ENCODE data around the gene HBS1L.
A peak's percentile ranks its signal among the peaks of the same experiment; 100 is the strongest.

The HBS1L gene

DNA sequence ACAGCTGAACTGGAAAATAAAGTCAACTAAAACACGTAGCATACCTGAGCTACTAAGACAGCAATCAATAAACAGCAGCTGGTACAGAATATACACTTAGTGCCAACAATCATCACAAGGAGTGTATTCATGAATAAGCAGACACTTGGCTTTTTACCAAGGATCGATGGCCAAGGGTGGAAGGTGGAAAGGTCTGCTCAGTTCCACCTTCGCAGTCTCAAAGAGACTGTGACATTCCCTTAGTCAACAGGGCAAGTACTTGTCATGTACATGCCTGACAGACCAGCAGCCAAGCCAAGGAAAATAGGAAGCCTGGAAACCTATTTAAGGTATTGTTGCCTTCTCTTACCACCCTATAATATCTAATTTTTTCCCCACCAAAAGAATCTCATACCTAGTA lies 21.4 kb downstream of the HBS1L start:
- DNase-seq: no peak

- peak; percentile 19 for DNase-seq
Measured at GRCh38 chr6:135030532-135031178, 24.0 kb downstream of the HBS1L start.

DNA sequence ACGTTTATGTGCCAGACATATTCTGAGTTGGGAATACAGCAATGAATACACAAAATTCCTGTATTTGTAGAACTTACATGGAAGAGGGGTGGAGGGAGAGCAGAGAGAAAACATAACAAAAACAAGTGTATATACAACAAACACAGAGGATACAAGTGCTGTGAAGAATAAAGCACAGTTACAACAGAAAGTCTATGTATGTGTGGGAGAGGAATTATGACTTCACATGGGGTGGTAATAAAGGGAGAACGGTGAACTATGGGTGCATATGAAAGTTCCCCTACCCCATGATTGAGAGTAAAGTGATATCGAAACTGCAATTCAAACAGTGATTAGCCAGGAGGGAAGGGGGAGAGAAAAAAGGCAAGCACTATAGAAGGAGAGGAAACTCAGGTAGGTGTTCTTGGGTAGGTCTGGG lies 24.6 kb downstream of the HBS1L start:
- DNase-seq: no peak

DNA sequence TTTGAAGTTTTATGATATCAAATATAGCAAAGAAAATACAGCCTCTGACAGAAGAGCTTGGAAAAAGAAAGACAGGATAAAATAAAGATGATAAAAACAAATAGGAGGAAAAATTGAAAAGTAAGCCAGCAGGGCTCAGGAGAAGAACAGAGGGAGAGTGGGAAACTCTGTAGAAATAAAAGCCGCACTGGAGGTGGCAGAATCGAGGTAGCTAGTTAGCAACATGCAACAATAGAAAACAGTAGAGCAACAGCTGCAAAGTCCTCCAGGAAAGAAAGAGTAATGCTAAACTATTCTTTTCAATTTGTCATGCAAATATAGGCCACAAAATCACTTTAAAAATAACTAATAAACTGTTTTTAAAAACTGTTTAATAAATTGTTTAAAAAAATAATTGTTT lies 28.8 kb downstream of the HBS1L start:
- DNase-seq: no peak

- DNase-seq: no peak
Measured at GRCh38 chr6:135025175-135025574, 29.4 kb downstream of the HBS1L start.

- no peak for DNase-seq
Measured at GRCh38 chr6:135022050-135022697, 32.4 kb downstream of the HBS1L start.

- no peak for DNase-seq
Measured at GRCh38 chr6:135021310-135022049, 33.1 kb downstream of the HBS1L start.

GRCh38 chr6:135018941-135019340 lies 35.7 kb downstream of the HBS1L start:
- no peak for DNase-seq

GRCh38 chr6:135018052-135018451 lies 36.6 kb downstream of the HBS1L start:
- no peak for DNase-seq

DNA sequence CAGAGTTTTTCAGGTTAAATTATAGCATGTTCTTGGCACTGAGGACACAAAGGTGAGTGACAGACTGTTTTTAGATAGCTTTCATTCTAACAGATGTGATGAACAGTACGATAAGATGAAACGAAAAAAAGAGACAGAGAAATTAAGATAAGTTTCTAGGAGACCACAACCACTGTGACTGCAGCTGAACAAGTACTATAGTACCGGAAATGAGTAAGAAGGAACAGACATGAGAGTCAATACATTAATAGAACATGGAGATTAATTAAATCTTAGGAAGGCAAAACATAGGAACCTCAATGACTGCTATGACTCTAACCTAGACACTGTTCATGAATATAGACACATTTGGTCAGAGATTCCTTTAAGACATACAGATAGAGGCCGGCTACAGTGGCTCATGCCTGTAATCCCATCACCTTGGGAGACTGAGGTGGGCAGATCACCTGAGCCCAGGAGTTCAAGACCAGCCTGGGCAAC lies 40.2 kb downstream of the HBS1L start:
- DNase-seq: no peak

GRCh38 chr6:135013211-135013610 lies 41.4 kb downstream of the HBS1L start:
- DNase-seq: no peak

DNA sequence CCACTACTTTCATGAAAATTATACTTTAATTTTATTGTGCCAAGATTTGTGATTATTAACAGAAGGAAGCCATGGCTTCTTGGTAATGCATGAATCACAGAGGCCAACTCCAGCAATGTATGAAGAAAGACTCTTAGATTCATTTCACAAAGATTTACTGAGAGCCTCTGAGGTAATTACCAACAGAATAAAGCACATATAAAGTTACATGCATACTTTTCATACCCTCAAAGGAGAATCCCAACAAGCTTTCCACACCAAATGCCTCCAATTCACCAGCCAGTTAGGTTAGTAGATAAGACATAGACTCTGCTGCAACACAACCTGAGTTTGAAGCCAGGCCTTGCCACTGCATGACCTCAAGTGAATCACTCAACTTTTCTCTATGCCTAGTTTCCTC lies 41.9 kb downstream of the HBS1L start:
- DNase-seq: peak; percentile 16

- DNase-seq: no peak
Measured at GRCh38 chr6:135012349-135012748, 42.3 kb downstream of the HBS1L start.

GRCh38 chr6:135008941-135009290 lies 45.7 kb downstream of the HBS1L start:
- DNase-seq: no peak

DNA sequence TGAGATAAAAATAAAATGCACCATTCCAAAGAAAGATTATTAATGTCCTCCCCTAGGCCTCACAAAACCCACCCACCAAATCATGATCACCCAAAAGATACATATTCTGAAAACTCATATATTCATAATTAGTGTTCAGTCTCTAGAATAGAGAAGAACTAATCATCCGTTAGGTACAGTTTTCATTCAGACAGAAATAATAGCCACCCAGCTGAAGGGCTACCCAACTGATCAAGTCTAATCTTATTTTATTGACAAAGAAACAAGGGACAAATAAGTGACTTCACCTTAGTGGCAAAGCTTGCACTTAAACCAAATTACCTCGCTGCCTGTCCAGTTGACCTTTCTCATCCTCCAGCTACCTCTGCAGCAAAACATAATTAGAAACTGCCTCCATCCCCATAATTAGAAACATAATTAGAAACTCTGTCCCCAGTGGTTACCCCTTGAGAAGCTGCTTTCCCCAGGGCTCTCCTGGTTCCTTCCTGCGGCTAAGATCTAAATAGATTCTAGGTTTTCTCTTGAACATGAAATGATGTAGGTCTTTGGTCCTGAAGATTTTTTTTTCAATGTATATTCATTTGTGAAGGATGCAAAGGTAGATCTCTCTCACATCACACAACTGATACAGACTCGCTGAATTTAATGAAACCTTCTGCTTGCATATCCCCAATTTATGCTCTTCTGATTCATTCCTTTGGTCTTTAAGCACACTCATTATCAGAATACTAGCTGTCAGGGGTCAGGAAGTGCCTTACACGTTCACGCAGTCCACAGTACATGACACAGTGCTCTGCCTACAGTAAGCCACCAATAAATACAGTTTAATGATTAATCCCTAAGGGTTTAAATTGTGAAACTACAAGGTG lies 46.3 kb downstream of the HBS1L start:
- no peak for DNase-seq

DNA sequence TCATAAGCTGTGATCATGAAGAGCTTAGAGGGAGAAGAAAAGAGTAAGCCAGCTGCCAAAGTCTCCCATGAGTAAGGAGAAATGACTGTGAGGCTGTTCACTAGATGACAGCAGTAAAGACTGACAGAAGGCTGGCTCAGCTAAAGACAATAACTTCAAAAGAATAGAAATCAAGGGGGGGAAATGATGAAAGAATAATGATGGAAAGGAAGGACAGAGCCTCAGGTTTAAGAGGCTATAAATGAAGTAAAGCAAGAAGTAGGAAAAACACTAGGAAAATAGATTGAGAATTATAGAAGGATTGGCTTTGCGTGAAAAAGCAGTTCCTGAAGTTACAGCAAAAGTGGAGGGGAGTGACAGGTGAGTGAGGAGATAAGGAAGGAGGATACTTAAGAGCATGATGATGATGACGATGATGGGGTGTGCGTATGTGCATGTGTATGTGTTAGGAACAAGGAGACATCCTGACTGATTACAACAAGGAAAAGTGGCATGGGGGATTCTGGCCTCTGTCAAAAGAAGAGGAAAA lies 48.2 kb downstream of the HBS1L start:
- no peak for DNase-seq

- DNase-seq: no peak
Measured at GRCh38 chr6:135004399-135004798, 50.2 kb downstream of the HBS1L start.

GRCh38 chr6:135002974-135003703 lies 51.5 kb downstream of the HBS1L start:
- no peak for DNase-seq

GRCh38 chr6:135002229-135002844 lies 52.3 kb downstream of the HBS1L start:
- DNase-seq: peak; percentile 10

GRCh38 chr6:134999107-134999506 lies 55.5 kb downstream of the HBS1L start:
- DNase-seq: no peak

GRCh38 chr6:134997133-134997995 lies 57.3 kb downstream of the HBS1L start:
- DNase-seq: no peak
